ENCODE data around the gene RFX3.

Gene RFX3

GRCh38 chr9:3513265-3513818 lies 12.5 kb downstream of the RFX3 start:
- no peak for FAIRE-seq

DNA sequence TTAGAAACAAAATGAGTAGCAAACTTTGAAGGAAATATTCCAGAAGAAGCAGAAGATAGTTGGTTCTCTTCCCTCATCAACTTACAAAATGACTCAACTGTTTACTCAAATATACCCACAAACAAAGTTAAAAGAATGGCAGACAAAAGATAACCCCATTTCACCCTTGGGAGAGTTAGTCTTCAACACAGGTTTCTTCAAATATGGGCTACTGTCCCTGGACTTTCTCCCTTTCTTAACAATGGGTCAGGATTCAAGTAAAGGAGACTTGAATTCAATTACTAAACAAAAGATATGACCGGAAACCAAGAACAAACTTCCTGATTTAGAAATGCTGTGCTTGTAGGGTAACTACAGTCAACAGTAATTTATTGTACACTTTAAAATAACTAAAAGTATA lies 14.2 kb downstream of the RFX3 start:
- FAIRE-seq = no peak

- peak; percentile 32 for FAIRE-seq
Observed at GRCh38 chr9:3510796-3511195, 15.0 kb downstream of the RFX3 start.

DNA sequence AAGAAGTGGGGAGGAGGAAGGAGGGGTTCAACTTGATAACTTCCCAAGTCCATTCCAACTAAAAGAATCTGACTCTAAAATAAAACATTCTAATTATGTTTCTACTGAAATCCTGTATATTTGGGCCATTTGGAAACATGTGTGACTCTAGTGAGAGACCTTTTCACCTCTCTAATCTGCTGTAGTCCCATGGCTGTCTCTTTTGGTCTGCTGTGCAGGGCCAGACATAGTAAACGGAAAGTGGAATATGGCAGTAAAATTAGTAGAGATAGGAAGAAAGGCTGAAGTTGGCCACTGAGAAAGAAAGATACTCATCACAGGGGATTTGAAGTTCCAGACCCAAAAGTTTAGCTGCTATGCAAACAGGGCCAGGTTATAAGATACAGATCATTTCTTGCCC lies 15.9 kb downstream of the RFX3 start:
- FAIRE-seq = no peak

DNA sequence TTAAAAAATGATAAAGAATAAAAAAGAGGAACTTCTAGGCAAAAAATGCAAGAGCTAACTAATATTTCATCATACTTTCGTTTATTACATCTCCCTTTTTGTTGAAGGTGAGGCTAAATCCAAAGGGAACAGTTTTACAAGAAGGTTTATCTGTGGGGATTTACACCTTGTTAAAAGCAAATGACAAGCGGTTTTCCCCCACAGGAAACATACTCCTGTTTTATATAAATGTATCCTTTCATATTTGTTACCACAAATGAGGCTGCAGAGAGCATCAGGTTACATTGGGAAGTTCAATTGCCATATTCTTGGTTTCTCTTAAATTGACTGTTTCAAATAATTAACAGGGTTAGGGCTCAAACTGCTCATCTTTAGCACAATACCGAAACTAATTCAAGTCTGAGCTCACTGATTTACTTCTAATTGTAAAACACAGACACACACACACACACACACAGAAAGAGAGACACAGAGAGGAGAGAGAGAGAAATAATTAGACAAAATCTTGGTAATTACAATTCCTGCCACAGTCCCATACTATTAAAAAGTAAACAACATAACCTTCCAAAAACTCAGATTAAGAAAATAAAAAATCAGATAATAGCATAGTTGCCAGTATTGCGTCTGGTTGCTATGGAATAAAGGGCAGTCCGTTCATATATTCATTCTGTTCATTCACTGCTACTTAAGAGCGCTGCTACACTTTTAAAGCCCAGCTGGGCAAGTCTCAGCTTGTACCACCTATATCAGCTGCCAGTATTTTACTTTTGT lies 17.1 kb downstream of the RFX3 start:
- FAIRE-seq = no peak

- peak; percentile 25 for FAIRE-seq
Observed at GRCh38 chr9:3508078-3508431, 17.7 kb downstream of the RFX3 start.

DNA sequence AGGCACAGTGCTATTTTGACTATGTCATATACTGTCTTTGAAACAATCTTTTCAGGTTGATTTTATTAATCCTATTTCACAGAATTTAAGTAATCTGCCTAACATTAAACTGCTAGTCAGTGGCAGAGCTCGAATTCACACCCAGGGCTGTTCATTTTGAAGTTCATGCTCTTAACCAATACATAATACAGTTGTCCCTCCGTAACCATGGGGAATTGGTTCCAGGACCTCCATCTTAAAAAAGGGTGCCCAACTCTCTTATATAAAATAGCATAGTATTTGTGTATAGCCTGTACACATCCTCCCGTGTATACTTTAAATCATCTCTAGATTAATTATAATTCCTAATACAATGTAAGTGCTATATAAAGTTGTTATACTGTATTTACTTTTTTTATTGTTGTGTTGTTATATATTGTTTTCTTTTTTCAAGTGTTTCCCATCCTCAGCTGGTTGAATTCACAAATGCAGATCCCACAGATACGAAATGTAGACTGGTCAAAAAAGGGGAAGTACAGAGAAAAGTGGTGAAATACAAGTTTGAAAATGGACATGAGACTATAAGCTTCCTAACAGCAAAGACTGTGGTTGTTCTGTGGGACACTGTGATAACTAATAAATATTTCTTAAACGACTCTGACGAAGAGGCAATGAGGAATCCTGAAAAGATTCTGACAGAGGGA lies 18.3 kb downstream of the RFX3 start:
- no peak for FAIRE-seq

DNA sequence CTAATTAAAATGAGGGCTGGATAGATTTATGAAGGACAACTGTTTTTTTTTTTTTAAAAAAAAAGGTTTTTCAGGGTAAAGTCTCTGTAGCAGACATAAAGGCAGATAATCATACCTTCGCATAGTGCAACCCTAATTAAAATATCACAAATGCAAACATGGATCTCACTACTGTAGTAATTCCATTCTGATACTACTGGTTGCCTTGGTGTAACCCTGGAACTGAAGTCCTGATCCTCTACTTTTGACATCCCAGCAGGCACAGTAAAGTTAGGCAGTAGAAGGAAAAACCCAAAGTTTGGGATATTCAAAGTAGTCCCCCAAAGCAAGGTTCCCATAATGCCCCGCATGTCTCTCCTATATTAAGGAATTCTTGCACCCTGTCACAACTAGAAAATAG lies 19.6 kb downstream of the RFX3 start:
- no peak for FAIRE-seq

DNA sequence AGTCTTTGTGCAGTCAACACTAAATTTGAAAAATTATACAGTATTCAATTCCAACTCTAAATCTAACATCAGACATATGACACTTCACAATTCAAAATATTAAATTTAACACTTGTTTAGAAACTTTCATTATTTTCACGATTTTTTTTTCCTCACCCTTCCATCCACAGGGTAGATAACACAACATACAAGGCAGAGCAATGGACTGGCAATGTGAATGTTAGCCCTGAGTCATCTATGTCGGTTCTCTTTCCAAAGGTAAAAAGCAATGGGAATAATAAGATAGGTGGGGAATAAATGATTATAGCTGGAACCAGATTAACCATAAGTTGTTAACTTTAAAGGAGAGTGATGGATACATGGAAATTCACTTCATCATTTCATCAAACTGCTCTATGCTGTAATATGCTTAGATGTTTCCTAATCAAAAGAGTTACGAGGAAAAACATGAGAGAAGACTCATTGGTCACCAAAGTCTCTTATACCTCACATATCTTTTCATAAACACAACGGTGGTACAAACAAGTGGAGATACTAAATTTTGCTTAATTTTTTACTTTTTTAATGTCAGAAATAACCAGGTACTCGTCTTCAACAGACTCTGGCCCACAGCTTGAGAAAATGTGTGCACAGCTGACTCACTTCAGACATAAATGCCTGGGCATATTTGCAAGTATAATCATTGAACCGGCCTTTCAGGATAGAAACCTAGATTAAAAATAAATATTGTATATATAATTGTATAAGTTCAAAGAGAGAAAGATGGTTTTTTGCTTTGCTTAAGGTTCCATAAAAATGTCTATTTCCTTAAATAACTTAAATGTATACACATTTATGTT lies 23.0 kb downstream of the RFX3 start:
- no peak for FAIRE-seq

- no peak for FAIRE-seq
Observed at GRCh38 chr9:3500044-3500443, 25.8 kb downstream of the RFX3 start.

GRCh38 chr9:3498691-3499090 lies 27.1 kb downstream of the RFX3 start:
- FAIRE-seq = no peak

GRCh38 chr9:3497857-3498256 lies 27.9 kb downstream of the RFX3 start:
- no peak for FAIRE-seq

DNA sequence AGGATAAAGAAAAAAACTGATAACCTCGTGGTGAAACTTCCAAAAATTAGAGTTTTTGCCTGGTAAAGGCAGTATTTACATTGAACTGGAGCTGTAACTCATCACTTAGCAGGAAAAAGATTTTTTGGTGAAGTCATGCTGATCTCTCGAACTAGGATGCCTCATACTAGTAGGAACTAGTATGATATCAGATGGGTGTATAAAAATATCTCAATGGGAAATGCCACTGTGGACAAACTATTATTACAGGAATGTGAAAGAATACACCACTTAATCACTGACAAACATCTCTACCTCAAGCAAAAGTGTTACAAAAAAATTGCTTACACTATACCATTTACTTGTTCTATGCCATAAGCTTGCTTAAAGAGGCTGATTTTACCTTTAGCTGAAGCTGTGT lies 28.4 kb downstream of the RFX3 start:
- FAIRE-seq = no peak

DNA sequence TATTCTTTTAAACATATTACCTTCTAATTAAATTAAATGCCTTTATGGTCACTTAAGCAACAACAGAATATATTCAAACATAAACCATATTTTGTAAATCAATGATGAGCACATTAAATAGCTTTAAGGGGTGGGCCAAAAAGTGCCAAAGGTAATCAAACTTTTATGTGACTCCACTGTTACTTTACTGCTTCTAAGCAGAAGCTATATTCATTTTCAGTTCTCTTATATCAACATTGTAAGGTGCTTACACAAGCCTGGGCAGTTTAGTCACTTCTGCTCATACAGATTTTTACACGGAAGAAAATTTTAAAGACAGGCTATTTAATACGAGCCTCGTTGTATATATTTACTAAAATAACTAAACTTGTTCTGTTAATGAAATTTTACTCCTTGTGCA lies 29.9 kb downstream of the RFX3 start:
- FAIRE-seq = no peak

GRCh38 chr9:3492214-3492613 lies 33.6 kb downstream of the RFX3 start:
- no peak for FAIRE-seq

GRCh38 chr9:3491450-3491849 lies 34.4 kb downstream of the RFX3 start:
- no peak for FAIRE-seq

DNA sequence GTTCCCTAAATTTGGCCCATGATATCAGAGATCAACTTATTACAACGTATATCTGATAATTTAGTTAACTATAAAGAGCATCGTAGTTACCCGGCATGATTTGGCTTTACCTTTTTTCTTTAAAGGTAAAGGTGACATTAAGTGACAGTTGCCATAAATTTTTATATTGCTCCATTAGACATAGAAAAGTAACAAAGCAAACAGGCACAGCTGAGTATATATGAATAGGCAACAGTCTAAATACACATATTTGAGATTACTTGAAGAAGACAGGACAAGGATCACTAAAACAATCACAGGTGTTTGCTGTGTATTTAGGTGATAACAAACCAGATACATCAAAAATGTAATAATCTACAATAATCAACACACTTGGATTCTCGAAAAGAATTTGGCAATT lies 34.8 kb downstream of the RFX3 start:
- FAIRE-seq = no peak

- FAIRE-seq = no peak
Observed at GRCh38 chr9:3482578-3482977, 43.2 kb downstream of the RFX3 start.

DNA sequence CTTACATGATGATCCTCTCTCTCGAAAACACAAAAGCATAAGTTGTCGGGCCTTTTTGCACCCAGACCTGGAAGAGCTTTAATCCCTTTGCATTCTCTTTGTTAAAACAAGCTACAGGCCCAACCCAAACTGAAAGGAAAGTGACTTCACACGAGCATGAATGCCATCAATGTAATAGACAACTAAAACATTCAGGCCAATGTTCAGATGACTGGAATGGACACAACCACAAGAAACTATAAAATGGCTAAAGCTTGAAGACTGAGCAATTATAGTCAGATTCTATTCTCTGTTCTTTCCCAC lies 45.5 kb downstream of the RFX3 start:
- no peak for FAIRE-seq

- no peak for FAIRE-seq
Observed at GRCh38 chr9:3479514-3480352, 46.1 kb downstream of the RFX3 start.

- FAIRE-seq = no peak
Observed at GRCh38 chr9:3478549-3478953, 47.2 kb downstream of the RFX3 start.

GRCh38 chr9:3477236-3477834 lies 48.5 kb downstream of the RFX3 start:
- FAIRE-seq = no peak

All from TTC549 (cell line).